Brain microvascular endothelial cell (primary cell): ENCODE measurements around the gene MYDGF.

Experiments used
- DNase-seq: peaks from one replicate; pipeline ENCODE4 v3.0.0-alpha.2; 2020
- H3K27ac ChIP-seq: fragments of 250-450 bp; sonication (Bioruptor Pico); 2 replicates; pipeline ENCODE4 v1.5.1; 2020; ENCODE audit warnings: mild to moderate bottlenecking, moderate library complexity
- H3K27me3 ChIP-seq: fragments of 250-450 bp; sonication (Bioruptor Pico); replicated peaks from 2 replicates; pipeline ENCODE4 v1.5.1; 2020; ENCODE audit warnings: mild to moderate bottlenecking
- H3K36me3 ChIP-seq: fragments of 250-450 bp; sonication (Bioruptor Pico); replicated peaks from 2 replicates; pipeline ENCODE4 v1.5.1; 2020; ENCODE audit warnings: mild to moderate bottlenecking
- H3K4me3 ChIP-seq: 2 replicates; pipeline ENCODE4 v1.5.1; 2011; ENCODE audit warnings: low read depth, mild to moderate bottlenecking, control low read depth, low read length, moderate library complexity
- CTCF ChIP-seq: IDR thresholded peaks from 2 replicates; pipeline ENCODE4 v1.5.1; 2011; ENCODE audit warnings: low read depth, mild to moderate bottlenecking, moderate library complexity, low read length, control low read depth, inconsistent platforms; ENCODE audit errors: missing control alignments
- in situ Hi-C: cut with HindIII; loops from 2 replicates; pipeline ENCODE4 v1.10.0; 2017; ENCODE audit warnings: low sequenced_read_pairs, low pct_ligation_motif_present

MYDGF gene

GRCh38 chr19:4678881-4679790 is 9.0 kb upstream of the MYDGF start:
- Histone ChIP-seq H3K27ac (no peak overlapping the region), H3K27me3 (no peaks in the 10 kb centered on the region), H3K4me3 (no peak overlapping the region), H3K36me3 (peaks cover 69% of the 10 kb centered on the region)
- in situ Hi-C loops: no loop called here
- no peak for TF ChIP-seq CTCF
- DNase-seq: peak; percentile 5

GRCh38 chr19:4676955-4677731 is 7.0 kb upstream of the MYDGF start:
- TF ChIP-seq CTCF: peak; percentile 75
- Histone ChIP-seq H3K27me3 (no peaks in the 10 kb centered on the region), H3K27ac (no peak overlapping the region), H3K4me3 (no peak overlapping the region), H3K36me3 (peaks cover 49% of the 10 kb centered on the region)
- peak; percentile 35 for DNase-seq
- in situ Hi-C loops: no loop called here

GRCh38 chr19:4675346-4675745 is 5.2 kb upstream of the MYDGF start:
- Histone ChIP-seq H3K27ac (no peak overlapping the region), H3K4me3 (no peak overlapping the region), H3K27me3 (no peaks in the 10 kb centered on the region), H3K36me3 (peaks cover 37% of the 10 kb centered on the region)
- TF ChIP-seq CTCF: no peak
- DNase-seq: no peak
- in situ Hi-C loops: no loop called here

- in situ Hi-C loops: no loop called here
- no peaks in the 10 kb centered on the region for H3K27me3 ChIP-seq
- no peak for TF ChIP-seq CTCF
- H3K4me3 ChIP-seq: no peak overlapping the region
- H3K36me3 ChIP-seq: peaks cover 32% of the 10 kb centered on the region
- H3K27ac ChIP-seq: no peak overlapping the region
- no peak for DNase-seq
These were observed 3.6 kb upstream of the MYDGF start for GRCh38 chr19:4673726-4674125.

- DNase-seq: no peak
- no peaks in the 10 kb centered on the region for H3K27me3 ChIP-seq
- H3K27ac ChIP-seq: no peak overlapping the region
- peaks cover 30% of the 10 kb centered on the region for H3K36me3 ChIP-seq
- TF ChIP-seq CTCF: no peak
- in situ Hi-C loops: no loop called here
- H3K4me3 ChIP-seq: no peak overlapping the region
These were observed 3.1 kb upstream of the MYDGF start for GRCh38 chr19:4673216-4673615.
